Measurements from ENCODE around the gene NUDT14. TPM values are rescaled to one million over a fixed set of nuclear protein-coding genes. Genes with fewer than 3 reads are reported as not detected.
A peak's percentile ranks its signal among the peaks of the same experiment; 100 is the strongest.

The NUDT14 gene
- total RNA-seq, 1 donor from 2014 or later = 34.7 TPM

DNA sequence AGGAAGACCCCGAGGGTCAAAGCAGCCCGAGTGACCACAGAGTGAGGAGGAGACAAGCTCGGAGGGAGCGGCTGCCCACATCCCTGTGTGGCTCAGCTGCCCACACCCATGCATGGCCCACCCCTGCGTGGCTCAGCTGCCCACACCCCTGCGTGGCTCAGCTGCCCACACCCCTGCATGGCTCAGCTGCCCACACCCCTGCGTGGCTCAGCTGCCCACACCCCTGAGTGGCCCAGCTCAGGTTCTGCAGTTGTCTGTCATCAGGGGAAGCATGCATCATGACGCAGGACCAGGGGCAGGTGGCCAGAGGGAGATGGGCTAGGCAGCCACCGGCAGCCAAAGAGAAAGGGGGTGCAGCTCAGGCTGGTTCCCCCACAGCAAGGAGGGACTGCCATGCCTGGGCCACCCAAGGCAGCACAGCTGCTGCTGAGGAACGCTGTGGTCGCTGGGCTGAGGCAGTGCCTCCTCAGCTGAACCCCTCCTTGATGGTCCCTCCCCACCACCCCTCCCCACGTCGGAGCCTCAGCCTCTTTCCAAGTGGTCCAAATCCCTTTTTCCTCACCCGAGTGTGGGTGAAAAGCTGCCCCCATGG lies 33.3 kb upstream of the NUDT14 start:
- ATAC-seq = no peak
- DNase-seq = no peak
- intact Hi-C loops (cut with micrococcal nuclease) = no loop called here

DNA sequence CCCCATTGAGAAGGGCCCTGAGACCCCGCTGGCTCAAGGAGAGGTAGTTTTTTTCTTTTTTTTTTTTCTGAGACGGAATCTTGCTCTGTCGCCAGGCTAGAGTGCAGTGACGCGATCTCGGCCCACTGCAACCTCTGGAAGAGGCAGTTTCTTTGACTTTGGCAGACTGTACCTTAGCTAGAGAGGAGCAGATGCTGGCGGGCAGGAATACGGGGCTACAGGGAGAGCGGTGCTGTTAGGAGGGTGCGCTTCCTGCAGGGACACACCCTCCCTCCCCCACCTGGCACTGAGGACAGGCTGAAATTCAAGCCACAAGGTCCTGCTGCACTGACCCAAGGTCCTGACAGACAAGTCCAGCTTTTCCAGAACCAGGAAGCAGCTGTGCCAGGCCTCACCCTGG lies 32.2 kb upstream of the NUDT14 start:
- intact Hi-C loops (cut with micrococcal nuclease) = no loop called here
- DNase-seq = no peak
- ATAC-seq = no peak

DNA sequence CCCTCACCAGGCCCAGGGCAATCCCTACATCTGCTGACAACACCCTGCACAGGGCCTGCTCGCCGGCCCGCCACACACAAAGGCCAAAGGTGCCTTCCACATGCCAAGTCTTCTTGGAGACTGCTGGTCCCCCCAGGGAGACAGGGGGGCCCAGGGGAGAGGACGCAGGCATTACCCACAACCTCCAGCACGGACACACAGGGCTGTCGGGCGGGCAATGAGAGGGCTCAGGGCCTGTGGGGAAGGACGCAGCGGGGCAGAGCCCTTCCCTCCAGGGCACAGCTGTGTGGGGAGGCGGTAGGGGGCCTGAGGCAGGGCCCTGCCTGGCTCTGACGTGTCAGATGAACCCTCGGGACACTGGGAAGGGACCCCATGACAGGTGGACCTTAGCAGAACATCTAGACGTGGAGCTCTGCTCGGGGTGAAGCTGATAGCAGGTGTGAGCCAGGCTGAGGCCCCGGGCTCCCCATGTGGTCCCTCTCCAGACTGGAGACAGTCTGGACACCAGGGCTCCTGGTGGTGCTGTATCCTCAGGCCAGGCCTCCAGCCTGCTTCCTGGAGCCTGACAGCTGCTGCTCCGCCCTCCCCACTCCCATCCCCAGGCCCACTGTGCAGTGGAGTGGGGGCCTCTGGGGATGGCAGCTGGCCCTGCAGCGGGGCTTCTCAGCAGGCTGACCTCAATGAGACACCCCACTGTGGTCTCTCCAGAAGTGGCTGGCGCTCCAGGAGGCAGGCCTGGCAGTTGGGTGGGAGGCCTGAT lies 31.6 kb upstream of the NUDT14 start:
- no peak for DNase-seq
- intact Hi-C loops (cut with micrococcal nuclease) = no loop called here
- ATAC-seq = no peak

DNA sequence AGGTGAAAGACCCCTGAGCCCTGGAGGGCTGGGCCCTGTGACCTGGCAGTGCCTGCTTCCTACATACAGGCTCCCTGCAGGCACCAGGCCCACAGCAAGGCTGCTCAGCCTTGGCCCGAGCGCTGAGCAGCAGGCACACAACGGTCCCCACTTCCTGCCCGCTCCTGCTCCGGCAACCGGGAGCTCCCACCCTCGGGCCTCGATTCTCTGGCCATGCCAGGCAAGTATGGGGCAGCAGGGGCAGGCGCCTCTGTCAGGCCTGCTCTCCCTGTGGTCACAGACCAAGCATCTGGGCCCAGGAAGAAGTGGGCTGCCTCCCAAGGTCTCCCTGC lies 30.6 kb upstream of the NUDT14 start:
- intact Hi-C loops (cut with micrococcal nuclease) = no loop called here
- DNase-seq (no peak), ATAC-seq (no peak)

DNA sequence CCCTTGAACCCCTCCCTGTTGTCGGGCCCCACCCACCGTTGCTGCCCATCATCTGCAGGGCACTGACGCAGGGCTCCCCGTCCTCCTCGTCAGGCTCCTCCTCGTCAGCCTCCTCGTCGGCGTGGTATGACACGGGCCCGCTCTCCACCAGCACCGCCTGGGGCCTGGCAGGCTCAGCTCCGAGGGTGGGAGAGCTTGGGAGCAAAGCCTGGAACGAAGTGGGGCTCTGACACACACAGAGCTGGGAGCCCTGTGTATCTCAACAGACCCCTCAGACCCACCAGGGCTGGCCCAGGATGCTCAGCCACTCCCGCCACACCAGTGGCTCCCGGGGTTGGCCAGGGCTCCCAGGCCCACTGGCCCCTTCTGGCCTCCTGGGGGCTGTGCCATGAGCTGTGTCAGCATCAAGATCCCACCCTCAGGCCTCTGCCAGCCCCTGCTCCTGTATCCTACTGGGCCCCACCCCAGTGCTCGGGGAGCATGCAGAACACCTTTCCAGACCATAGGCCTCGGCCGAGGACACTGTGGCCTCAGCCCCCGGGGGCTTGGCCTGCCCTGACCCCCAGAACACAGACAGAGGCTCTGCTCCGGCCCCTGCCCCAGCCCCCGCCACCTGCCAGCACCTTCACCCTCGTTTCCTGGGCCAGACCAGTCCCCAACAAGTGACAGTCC lies 30.1 kb upstream of the NUDT14 start:
- DNase-seq (no peak), ATAC-seq (no peak)
- intact Hi-C loops (cut with micrococcal nuclease) = no loop called here

DNA sequence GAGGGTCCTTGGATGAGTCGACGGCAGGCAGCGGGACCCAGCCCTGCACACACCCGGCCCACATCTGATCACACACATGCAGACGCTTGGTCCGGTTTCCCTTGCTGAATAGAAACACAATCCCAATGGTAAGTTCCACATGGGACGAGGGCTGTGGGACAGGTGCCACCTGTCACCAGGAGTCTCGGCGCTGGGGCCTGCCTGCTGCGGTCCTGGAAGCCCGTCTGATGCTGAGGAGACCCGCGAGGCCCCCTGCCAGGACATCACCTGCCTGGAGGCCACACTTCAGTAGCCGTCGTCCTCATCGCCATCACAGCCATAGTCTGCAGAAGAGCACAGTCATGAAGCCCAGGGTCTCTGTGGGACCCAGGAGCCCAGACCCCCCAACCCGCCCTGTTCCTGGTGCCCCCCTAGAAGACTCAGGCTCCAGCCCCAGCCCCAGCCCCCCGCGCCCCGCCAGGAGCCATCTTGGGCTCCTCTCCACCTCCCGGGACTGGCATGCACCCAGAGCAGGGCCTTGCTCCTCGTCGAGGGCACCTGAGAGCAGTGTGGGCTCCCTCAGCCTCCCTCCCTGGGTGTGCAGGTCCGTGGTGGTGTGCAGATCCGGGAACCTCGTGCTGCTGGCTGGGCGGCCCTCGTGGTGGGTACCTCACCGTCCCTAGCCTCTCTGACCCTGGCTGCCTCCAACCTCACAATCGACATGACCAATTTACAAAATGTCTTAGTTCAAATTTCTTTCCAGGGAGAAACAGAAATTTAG lies 29.3 kb upstream of the NUDT14 start:
- DNase-seq (no peak), ATAC-seq (no peak)
- intact Hi-C loops (cut with micrococcal nuclease) = no loop called here

DNA sequence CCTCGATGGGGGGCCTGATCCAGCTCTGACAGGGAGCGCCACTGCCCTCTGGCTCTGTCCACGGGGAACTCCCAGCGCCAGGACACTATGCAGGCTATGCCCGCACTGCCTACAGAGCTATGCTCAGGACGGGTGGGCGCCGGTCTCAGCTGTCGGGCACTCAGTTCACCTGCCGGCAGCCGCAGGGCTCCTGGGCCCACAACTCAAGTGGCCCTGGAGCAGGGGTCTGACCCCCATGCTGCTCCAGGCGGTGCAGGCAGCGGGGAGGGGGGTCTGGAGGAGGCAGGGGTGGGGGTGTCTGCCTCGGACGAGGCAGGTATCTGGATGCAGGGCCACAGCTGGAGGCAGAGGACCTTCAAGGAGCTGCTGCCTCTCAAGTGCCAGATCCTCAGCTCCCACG lies 28.5 kb upstream of the NUDT14 start:
- intact Hi-C loops (cut with micrococcal nuclease) = no loop called here

DNA sequence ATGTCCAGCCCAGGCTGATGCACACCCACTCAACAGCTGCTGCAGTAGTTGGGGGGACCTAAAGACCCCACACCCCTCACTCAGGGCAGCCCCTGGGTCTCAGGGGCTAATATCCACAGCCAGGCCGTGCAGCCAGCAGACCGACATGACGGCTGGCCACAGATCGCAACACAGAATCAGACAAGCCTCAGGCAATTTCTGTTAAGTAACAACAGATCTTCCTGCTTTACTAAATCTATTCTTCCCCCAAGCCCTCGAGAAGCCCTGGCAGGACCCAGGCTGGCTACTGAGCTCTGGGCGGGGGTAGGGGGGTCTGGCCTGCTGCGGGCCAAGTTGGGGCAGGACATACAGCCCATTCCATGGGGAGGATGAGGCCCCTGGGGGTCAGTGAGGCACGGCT lies 28.0 kb upstream of the NUDT14 start:
- no peak for DNase-seq
- intact Hi-C loops (cut with micrococcal nuclease) = no loop called here
- no peak for ATAC-seq

More for the DNA sequence above, 28.5 kb upstream of the NUDT14 start:
- DNase-seq (no peak), ATAC-seq (no peak)

DNA sequence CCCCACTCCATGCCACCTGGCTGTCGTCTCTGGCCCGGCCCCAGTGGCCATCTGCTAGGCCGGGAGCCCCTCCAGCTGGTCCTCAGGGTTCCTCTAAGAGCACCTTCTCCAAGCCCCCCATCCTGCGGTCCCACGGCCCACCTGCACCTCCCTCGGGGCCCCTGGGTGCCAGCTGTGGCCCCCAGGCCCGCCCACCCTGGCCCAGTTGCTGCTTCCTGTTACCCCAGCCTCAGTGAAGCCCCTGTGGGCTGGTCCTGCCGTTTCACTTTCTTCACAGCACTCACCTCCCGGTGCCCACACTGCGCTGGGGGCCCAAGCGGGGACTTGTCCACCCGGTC lies 27.6 kb upstream of the NUDT14 start:
- intact Hi-C loops (cut with micrococcal nuclease) = no loop called here
- DNase-seq = no peak
- ATAC-seq = no peak

DNA sequence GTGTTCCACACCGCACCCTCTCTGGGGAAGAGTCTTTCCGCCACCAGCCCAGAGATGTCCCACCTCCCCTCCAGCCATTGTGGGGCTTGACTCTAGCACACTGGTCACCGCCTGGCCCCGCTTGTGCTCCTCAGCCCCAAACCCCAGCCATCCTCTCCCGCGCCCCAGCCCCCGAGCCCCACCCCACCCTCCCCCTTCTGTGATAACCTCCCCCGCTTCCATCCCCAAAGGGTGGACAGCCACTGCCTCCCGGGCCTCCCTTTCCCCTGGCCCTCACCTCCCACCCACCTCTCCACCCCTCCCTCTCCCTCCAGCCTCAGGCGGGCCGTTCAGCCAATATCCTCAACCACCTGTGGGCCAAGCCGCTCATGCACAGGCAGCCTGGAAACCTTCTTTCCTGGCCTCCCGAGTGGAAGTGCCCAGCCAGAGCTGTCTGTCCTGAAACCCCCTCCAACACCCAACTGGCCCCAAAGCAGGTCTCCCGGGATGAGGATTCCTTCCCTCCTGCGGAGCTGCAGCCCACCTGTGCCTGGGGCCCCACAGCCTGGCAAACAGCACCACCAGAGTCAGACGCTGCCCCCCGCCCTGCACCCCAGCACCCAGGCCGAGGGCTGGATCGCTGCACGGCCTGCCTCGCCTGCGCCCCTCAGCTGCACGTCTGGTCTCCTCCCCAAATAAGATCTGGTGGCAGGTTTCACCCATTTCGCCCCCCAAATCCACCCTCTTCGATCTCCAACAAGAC lies 27.1 kb upstream of the NUDT14 start:
- DNase-seq = no peak
- intact Hi-C loops (cut with micrococcal nuclease) = no loop called here

DNA sequence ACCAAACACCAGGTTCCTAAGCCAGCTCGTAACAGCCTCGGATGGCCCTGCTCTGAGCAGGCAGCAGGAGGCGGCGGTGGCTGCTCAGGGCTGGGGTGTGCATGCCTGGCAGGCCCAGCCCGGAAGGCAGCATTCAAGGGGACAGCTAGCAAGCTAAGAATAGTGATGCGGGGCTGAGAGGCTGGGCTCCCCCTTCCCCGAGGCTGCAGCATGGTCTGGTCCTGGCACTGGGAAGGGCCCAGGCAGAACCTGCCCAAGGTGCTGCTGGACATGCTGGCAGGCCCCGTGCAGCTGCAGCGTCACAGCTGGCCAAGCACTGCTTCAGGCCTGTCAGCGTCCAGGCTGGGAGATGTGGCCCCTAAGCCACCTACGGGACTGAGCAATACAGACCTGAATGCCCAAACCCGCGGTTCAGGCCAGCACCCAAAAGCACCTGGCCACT lies 26.4 kb upstream of the NUDT14 start:
- intact Hi-C loops (cut with micrococcal nuclease) = no loop called here
- DNase-seq (peak; percentile 79), ATAC-seq (peak; percentile 65)

More for the DNA sequence above, 27.1 kb upstream of the NUDT14 start:
- no peak for ATAC-seq

DNA sequence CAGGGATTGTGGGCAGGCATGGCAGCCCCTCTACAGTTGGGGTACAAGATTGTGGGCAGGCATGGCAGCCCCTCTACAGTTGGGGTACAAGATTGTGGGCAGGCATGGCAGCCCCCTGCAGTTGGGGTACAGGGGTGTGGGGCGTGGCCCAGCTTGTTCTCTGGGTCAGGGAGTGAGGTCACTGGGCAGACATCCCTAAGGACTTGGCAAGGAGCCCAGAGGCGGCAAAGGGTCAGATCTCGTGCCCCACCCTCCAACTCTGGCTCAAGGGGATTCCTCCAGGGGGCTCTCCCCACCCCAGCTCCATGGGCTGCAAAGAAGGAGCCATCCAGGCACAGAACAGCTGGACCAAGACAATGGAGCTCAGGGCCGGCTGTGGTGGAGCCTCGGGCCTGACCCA lies 25.8 kb upstream of the NUDT14 start:
- intact Hi-C loops (cut with micrococcal nuclease) = no loop called here
- no peak for ATAC-seq
- no peak for DNase-seq

DNA sequence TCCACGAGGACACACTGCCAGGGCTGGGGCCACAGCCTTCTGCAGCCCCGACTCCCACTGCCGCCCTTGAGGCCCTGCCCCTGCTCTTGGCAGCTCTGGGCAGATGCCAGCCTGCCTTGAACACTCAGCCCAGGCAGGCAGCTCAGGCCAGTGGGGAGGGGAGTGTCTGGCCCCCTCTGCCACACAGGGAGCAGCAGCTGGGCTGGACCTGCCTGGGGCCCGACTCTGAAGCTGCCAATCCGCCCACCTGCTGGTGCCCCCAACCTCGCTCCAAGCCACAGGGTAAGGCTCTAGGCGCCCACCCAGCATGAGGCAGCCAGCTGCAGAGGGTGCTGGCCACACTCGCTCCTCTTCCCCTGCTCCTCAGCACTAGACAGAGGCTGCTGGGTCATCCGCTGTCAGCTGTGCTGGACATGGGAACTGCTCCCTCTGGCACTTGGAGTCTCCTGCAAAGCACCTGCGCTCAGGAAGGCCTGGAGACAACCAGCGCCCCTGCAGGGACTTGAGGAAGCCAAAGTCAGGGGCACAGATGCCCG lies 24.6 kb upstream of the NUDT14 start:
- peak; percentile 73 for DNase-seq
- intact Hi-C loops (cut with micrococcal nuclease) = no loop called here
- peak; percentile 50 for ATAC-seq

DNA sequence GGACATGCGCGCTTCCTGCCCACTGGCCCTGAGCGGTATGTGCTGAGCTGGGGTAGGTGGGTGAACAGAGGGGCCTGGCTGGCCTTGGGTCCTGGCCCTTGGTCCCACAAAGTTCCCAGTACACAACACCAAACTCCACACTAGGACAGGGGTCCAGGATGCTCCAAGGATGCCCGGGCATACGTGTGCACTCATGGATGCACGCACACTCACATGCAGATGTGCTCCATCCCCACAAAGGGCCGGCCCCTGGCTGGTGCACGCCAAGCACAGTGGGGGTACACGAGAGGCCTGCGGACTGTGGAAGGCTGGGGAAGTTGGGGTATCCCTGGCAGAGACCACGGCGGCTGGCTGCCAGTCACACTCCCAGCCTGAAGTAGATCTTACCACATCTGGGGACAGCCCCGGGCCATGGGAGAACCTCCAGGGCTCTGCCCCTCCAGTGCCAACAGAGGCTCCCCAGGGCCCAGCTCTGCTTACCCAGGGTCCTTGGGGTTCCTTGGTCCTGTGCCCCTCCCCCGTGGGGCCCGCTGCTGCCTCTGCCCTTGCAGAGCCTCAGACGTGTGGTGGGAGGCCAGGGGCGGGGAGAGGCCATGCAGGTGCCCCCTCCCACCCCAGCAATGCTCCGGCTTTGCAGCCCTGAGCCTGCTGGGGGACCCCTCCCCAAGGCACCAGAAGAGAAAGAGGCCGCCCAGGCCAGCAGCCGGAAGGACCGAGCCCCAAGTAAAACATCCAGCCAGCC lies 24.0 kb upstream of the NUDT14 start:
- ATAC-seq = no peak
- no peak for DNase-seq
- intact Hi-C loops (cut with micrococcal nuclease) = loop anchor here (5.0 kb wide), 1 partner anchor 147 kb away; no protein-coding TSS in a partner anchor

DNA sequence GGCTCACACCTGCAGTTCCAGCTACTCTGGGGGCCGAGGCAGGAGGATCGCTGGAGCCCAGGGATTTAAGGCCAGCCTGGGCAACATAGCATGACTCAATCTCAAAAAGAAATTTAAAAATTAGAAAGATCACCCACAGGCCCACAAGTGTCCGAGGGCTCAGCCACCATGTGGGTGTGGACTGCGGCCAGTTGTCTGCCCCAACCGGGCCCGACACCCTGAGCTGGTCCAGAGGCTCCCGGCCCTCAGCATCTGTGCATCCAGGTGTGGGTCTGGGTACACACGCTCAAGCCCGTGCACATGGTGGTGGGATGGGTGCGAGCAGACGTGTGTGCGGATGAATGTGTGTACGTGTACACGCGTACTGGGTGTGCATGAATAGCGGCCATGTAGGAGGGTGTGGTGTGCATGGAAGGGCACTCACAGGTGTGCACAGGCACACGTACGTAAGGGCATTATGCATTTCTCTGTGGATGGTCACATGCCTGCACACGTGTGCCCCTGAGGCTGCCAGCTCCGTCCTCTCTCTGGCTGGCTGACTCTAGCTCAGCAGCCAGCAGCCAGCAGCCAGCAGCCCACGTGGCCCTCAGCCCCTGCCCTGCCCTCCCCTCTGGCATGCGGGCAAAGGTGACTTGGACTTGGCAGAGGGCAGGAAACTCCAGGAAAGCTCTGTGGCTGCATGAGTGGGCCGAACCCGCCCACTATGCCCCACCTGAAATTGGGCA lies 23.3 kb upstream of the NUDT14 start:
- ATAC-seq (peak; percentile 80), DNase-seq (peak; percentile 92)
- intact Hi-C loops (cut with micrococcal nuclease) = loop anchor here (5.0 kb wide), 1 partner anchor 148 kb away; no protein-coding TSS in a partner anchor

DNA sequence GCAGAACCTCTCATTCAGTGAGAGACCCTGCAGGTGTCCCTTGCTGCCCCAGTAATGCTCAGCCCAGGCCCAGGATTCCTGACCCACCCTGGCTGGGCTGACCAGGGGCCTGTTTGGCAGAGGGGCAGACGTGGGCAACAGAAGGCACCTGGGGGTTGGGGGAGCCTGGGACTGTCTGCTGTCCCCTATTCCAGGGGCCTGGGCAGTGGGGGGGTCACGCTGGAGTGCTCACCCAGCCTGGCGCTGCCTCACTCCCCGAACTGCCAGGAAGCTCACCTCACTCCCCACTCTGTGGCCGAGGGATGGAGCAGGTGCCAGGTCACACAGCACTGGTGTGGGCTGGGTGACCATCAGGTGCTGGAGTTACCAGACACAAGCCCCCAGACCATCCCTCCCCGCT lies 22.6 kb upstream of the NUDT14 start:
- ATAC-seq (no peak), DNase-seq (no peak)
- intact Hi-C loops (cut with micrococcal nuclease) = loop anchor here (5.0 kb wide), 1 partner anchor 149 kb away; no protein-coding TSS in a partner anchor

DNA sequence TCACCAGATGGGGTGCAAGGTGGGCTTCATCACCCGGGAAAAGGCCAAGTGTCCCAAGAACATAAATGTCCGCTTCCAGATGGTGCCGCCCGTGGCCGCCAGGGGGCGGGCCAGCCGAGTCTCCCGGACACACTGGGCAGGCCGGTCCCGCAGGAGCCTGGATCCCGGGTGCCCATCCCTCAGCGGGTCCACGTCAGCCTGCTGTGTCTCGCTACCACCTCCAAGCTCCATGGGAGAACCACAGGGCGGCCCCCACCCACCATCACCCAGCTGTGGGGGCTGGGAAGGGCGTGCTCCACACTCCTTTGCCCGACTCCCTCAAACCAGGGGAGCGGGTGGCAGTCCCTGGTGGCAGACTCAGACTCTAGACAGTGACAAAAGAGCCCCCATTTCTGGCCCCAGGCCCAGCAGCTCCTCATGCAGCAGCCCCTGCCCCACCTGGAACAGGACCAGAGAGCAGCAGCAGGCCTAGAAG lies 22.0 kb upstream of the NUDT14 start:
- intact Hi-C loops (cut with micrococcal nuclease) = loop anchor here (5.0 kb wide), 1 partner anchor 149 kb away; no protein-coding TSS in a partner anchor
- DNase-seq (peak; percentile 90), ATAC-seq (peak; percentile 45)
